ENCODE data around the gene SPINT1. TPM values are rescaled to one million over a fixed set of nuclear protein-coding genes. Genes with fewer than 3 reads are reported as not detected.

SPINT1 gene
- total RNA-seq, 1 donor from 2014 or later: 0.87 TPM

DNA sequence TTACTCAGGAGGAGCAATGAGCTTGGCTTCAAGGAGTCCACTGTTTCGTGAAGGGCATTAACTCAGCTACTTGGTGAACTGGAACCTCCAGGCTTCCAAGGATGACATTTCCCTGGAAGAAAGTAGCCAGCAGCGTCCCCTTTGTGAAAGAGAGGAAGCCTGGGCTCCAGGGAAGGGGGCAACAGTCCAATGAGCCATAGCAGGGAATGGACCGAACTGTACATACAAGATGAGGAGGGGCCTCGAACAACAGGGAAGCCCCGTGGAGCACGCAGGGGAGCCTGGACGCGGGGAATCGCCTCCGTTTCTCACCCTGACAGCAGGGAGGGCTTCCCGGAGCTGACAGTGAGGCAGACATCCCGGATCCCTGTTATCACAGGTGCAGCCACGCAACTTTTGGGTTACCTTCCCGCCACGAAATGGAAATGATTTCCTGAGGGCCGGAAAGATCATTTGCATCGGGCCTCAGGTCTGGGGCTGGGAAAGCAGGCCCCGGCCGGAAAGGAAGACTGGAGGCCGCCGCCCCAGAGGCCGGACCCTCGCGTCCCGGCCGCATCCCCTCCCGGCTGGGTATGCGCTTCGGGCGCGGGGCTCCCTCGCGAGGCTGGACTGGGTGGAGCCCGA lies 475 bp upstream of the SPINT1 start:
- peaks cover 8% of the 10 kb centered on the region for H3K4me1 Mint-ChIP-seq (ENCODE audit: low read depth)
- TF ChIP-seq, protein P1, sequence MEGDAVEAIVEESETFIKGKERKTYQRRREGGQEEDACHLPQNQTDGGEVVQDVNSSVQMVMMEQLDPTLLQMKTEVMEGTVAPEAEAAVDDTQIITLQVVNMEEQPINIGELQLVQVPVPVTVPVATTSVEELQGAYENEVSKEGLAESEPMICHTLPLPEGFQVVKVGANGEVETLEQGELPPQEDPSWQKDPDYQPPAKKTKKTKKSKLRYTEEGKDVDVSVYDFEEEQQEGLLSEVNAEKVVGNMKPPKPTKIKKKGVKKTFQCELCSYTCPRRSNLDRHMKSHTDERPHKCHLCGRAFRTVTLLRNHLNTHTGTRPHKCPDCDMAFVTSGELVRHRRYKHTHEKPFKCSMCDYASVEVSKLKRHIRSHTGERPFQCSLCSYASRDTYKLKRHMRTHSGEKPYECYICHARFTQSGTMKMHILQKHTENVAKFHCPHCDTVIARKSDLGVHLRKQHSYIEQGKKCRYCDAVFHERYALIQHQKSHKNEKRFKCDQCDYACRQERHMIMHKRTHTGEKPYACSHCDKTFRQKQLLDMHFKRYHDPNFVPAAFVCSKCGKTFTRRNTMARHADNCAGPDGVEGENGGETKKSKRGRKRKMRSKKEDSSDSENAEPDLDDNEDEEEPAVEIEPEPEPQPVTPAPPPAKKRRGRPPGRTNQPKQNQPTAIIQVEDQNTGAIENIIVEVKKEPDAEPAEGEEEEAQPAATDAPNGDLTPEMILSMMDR (IDR thresholded peaks at IDR 0.05): no peak
- no peaks in the 10 kb centered on the region for H3K9me3 Mint-ChIP-seq (ENCODE audit: low read depth)
- peak; percentile 41 for DNase-seq (ENCODE audit: low spot score)
- H3K4me3 Mint-ChIP-seq (ENCODE audit: unreplicated experiment): peak overlapping the region; percentile 61
- no peak overlapping the region for H3K27ac Mint-ChIP-seq (ENCODE audit: unreplicated experiment)
- peaks cover 11% of the 10 kb centered on the region for H3K27me3 Mint-ChIP-seq (ENCODE audit: low read depth)
- no peaks in the 10 kb centered on the region for H3K36me3 Mint-ChIP-seq (ENCODE audit: low read depth)

DNA sequence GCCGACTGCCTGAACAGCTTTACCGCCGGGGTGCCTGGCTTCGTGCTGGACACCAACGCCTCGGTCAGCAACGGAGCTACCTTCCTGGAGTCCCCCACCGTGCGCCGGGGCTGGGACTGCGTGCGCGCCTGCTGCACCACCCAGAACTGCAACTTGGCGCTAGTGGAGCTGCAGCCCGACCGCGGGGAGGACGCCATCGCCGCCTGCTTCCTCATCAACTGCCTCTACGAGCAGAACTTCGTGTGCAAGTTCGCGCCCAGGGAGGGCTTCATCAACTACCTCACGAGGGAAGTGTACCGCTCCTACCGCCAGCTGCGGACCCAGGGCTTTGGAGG lies 815 bp downstream of the SPINT1 start:
- no peak overlapping the region for H3K27ac Mint-ChIP-seq (ENCODE audit: unreplicated experiment)

DNA sequence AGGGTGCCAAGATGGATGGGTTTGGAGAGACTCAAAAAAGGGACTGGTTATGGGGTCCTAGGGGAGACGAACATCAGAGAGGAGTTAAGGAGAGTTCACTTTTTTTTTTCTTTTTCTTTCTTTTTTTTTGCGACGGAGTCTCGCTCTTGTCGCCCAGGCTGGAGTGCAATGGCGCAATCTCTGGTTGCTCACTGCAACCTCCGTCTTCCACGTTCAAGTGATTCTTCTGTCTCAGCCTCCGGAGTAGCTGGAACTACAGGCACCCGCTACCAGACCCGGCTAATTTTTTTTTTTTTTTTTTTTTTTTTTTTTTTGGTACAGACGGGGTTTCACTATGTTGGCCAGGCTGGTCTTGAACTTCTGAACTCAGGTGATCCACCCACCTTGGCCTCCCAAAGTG lies 1.2 kb downstream of the SPINT1 start:
- peaks cover 11% of the 10 kb centered on the region for H3K27me3 Mint-ChIP-seq (ENCODE audit: low read depth)
- no peaks in the 10 kb centered on the region for H3K9me3 Mint-ChIP-seq (ENCODE audit: low read depth)
- H3K4me3 Mint-ChIP-seq (ENCODE audit: unreplicated experiment): peak overlapping the region; percentile 65
- DNase-seq (ENCODE audit: low spot score): no peak
- H3K4me1 Mint-ChIP-seq (ENCODE audit: low read depth): peaks cover 8% of the 10 kb centered on the region
- TF ChIP-seq, protein P1 (IDR thresholded peaks at IDR 0.05): no peak
- H3K27ac Mint-ChIP-seq (ENCODE audit: unreplicated experiment): no peak overlapping the region
- H3K36me3 Mint-ChIP-seq (ENCODE audit: low read depth): no peaks in the 10 kb centered on the region

More for the DNA sequence above, 815 bp downstream of the SPINT1 start:
- Mint-ChIP-seq H3K9me3 (ENCODE audit: low read depth) (no peaks in the 10 kb centered on the region), H3K4me3 (ENCODE audit: unreplicated experiment) (peak overlapping the region; percentile 65), H3K36me3 (ENCODE audit: low read depth) (no peaks in the 10 kb centered on the region), H3K27me3 (ENCODE audit: low read depth) (peaks cover 11% of the 10 kb centered on the region), H3K4me1 (ENCODE audit: low read depth) (peaks cover 8% of the 10 kb centered on the region)
- no peak for DNase-seq (ENCODE audit: low spot score)
- TF ChIP-seq, protein P1 (IDR thresholded peaks at IDR 0.05): peak; percentile 21

DNA sequence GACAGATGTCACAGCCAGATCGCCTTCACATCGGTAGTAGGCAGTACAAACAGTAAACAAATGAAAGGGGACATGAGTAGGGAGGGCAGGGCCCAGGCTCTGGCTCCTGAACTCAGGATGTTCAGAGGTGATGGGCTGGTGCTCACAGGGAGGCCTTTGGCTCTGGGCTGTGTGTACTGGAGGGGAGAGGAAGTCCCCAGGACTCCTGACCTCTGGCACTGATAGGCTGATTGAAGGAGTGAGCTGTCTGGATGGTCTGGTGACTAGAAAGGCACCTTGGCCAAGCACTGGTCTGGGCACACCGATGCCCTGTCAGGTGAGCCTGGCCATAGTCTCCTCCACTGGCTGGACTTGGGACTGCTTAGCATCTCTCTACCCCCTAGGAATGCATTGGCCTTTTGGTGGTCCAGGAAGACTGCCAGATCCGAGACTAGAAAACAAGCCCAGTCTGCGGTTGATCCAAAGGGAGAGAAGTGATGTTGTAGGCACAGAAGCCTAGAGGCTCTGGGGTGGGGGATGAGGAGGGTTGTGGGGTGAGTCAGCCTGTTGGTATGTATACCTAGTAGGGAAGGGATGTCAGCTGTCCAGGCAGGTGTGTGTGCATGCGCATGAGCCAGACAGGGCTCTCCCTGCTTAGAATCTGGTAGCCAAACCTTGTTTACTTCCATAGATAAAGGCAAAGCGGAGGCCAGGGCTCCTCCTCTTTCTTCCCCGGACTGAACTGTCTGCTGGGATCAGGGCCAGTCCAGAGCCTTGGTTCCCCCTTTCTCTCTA lies 1.9 kb downstream of the SPINT1 start:
- TF ChIP-seq, protein P1 (IDR thresholded peaks at IDR 0.05): no peak
- Mint-ChIP-seq H3K4me3 (ENCODE audit: unreplicated experiment) (no peak overlapping the region), H3K4me1 (ENCODE audit: low read depth) (peaks cover 8% of the 10 kb centered on the region), H3K27ac (ENCODE audit: unreplicated experiment) (no peak overlapping the region), H3K36me3 (ENCODE audit: low read depth) (no peaks in the 10 kb centered on the region), H3K9me3 (ENCODE audit: low read depth) (no peaks in the 10 kb centered on the region), H3K27me3 (ENCODE audit: low read depth) (peaks cover 11% of the 10 kb centered on the region)
- DNase-seq (ENCODE audit: low spot score): peak; percentile 61

DNA sequence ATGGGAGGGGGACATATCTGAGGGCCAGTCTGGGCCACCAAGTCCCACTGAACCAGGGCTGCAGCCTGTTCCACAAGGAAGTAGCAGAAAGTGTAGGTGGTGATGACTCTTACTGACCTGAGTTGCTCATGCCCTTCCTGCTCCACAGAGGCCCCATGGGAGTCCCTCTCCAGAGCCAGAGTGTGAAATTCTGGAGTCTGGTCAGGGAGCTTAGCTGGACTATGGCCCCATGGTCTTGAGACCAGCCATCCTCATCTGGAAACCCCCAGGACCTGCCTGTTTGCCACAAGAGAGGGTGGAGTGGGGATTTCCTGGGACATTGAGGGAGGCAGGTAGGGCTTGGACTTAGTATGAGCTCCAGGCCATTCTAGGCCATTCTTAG lies 3.0 kb downstream of the SPINT1 start:
- TF ChIP-seq, protein P1 (IDR thresholded peaks at IDR 0.05): no peak
- peak; percentile 29 for DNase-seq (ENCODE audit: low spot score)
- Mint-ChIP-seq H3K9me3 (ENCODE audit: low read depth) (no peaks in the 10 kb centered on the region), H3K4me1 (ENCODE audit: low read depth) (peaks cover 8% of the 10 kb centered on the region), H3K27ac (ENCODE audit: unreplicated experiment) (no peak overlapping the region), H3K36me3 (ENCODE audit: low read depth) (no peaks in the 10 kb centered on the region), H3K27me3 (ENCODE audit: low read depth) (peaks cover 11% of the 10 kb centered on the region), H3K4me3 (ENCODE audit: unreplicated experiment) (no peak overlapping the region)
